ENCODE measurements around the gene RASEF. TPM values are rescaled to one million over a fixed set of nuclear protein-coding genes. Genes with fewer than 3 reads are reported as not detected.

Gene RASEF
- total and polyA plus RNA-seq, 3 donors from 2014 or later, result 2.7 to 10.8 (median 9.1) TPM

DNA sequence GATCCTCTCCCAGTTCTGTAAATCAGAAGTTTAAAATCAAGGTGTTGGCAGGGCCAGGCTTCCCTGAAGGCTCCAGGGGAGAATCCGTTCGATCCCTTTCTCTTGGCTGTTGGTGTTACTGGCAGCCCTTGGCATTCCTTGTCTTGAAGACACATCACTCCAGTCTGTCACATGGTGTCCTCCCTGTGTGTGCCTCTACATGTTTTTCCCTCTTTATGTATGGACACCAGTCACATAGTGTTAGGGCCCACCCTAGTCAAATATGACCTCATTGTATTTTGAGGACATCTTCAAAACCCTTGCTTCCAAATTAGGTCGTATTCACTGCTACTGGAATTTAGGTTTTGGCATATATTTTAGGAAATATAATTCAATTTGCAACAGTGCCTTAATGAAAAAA, 94.6 kb downstream of the RASEF start:
- no peak for TF ChIP-seq POLR2A (IDR thresholded peaks at IDR 0.05)
- TF ChIP-seq, protein P1, sequence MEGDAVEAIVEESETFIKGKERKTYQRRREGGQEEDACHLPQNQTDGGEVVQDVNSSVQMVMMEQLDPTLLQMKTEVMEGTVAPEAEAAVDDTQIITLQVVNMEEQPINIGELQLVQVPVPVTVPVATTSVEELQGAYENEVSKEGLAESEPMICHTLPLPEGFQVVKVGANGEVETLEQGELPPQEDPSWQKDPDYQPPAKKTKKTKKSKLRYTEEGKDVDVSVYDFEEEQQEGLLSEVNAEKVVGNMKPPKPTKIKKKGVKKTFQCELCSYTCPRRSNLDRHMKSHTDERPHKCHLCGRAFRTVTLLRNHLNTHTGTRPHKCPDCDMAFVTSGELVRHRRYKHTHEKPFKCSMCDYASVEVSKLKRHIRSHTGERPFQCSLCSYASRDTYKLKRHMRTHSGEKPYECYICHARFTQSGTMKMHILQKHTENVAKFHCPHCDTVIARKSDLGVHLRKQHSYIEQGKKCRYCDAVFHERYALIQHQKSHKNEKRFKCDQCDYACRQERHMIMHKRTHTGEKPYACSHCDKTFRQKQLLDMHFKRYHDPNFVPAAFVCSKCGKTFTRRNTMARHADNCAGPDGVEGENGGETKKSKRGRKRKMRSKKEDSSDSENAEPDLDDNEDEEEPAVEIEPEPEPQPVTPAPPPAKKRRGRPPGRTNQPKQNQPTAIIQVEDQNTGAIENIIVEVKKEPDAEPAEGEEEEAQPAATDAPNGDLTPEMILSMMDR (IDR thresholded peaks at IDR 0.05), result no peak
- Histone ChIP-seq H3K9me3 (no peaks in the 10 kb centered on the region), H3K27me3 (no peaks in the 10 kb centered on the region), H3K27ac (no peak overlapping the region), H3K4me1 (no peaks in the 10 kb centered on the region), H3K36me3 (ENCODE audit: low read depth, missing control alignments) (no peaks in the 10 kb centered on the region), H3K4me3 (no peak overlapping the region)
- WGBS, 2 donors, result 75 to 84% methylated on average over 3 of the region's 3 CpGs
- intact Hi-C loops (cut with DNase I; ENCODE audit: low total_unique reads), result no loop called here
- no peak for DNase-seq

GRCh38 chr9:82961504-82962125, 101.3 kb downstream of the RASEF start:
- H3K4me1 ChIP-seq, result peaks cover 3% of the 10 kb centered on the region
- H3K9me3 ChIP-seq, result no peaks in the 10 kb centered on the region
- DNase-seq, result peak; percentile 90
- H3K36me3 ChIP-seq (ENCODE audit: low read depth, missing control alignments), result no peaks in the 10 kb centered on the region
- no peaks in the 10 kb centered on the region for H3K27me3 ChIP-seq
- H3K27ac ChIP-seq, result no peak overlapping the region
- intact Hi-C loops (cut with DNase I; ENCODE audit: low total_unique reads), result no loop called here
- 17 to 18% methylated on average over 7 of the region's 7 CpGs for WGBS, 2 donors
- no peak overlapping the region for H3K4me3 ChIP-seq
- TF ChIP-seq, protein P1 (IDR thresholded peaks at IDR 0.05), result peak; percentile 49 to 77 (median 63)
- no peak for TF ChIP-seq POLR2A (IDR thresholded peaks at IDR 0.05)

- Histone ChIP-seq H3K27ac (no peak overlapping the region), H3K27me3 (no peaks in the 10 kb centered on the region), H3K9me3 (no peaks in the 10 kb centered on the region), H3K4me1 (peaks cover 3% of the 10 kb centered on the region), H3K36me3 (ENCODE audit: low read depth, missing control alignments) (no peaks in the 10 kb centered on the region), H3K4me3 (no peak overlapping the region)
- TF ChIP-seq, protein P1 (IDR thresholded peaks at IDR 0.05), result no peak
- no peak for TF ChIP-seq POLR2A (IDR thresholded peaks at IDR 0.05)
- intact Hi-C loops (cut with DNase I; ENCODE audit: low total_unique reads), result no loop called here
- 78 to 85% methylated on average over 7 of the region's 7 CpGs for WGBS, 2 donors
- DNase-seq, result no peak
These were observed 105.2 kb downstream of the RASEF start for GRCh38 chr9:82957529-82958379.

- Histone ChIP-seq H3K4me1 (no peaks in the 10 kb centered on the region), H3K4me3 (no peak overlapping the region), H3K36me3 (ENCODE audit: low read depth, missing control alignments) (no peaks in the 10 kb centered on the region), H3K9me3 (no peaks in the 10 kb centered on the region), H3K27me3 (no peaks in the 10 kb centered on the region), H3K27ac (no peak overlapping the region)
- DNase-seq, result no peak
- no peak for TF ChIP-seq POLR2A (IDR thresholded peaks at IDR 0.05)
- TF ChIP-seq, protein P1 (IDR thresholded peaks at IDR 0.05), result no peak
- 83 to 91% methylated on average over 2 of the region's 2 CpGs for WGBS, 2 donors
- intact Hi-C loops (cut with DNase I; ENCODE audit: low total_unique reads), result no loop called here
These were observed 113.7 kb downstream of the RASEF start for GRCh38 chr9:82949203-82949602.

Data from testis (tissue), 3 donors.